Tibial nerve (tissue), 4 donors: ENCODE data around the gene CCDC194.

Experiments used
- CTCF ChIP-seq, 5 experiments: fragments of 200-600 bp in 3 of 5; fragments of 450-650 bp in 2 of 5; sonication (generic) in 3 of 5; IDR thresholded peaks; one replicate each; pipeline ENCODE4 v1.5.1; 2016 to 2019; ENCODE audit warnings: antibody characterized with exemption in 5 of 5, mild to moderate bottlenecking in 3 of 5, moderate library complexity in 2 of 5
- EP300 ChIP-seq, 2 donors: sonication (generic); formaldehyde crosslinking; IDR thresholded peaks; one replicate each; pipeline ENCODE4 v1.6.1; 2017; ENCODE audit warnings: antibody characterized with exemption in 2 of 2, mild to moderate bottlenecking in 1 of 2
- POLR2A ChIP-seq, 2 donors: fragments of 450-650 bp; IDR thresholded peaks; one replicate each; pipeline ENCODE4 v1.6.1; 2017; ENCODE audit warnings: antibody characterized with exemption in 2 of 2, mild to moderate bottlenecking in 2 of 2, moderate library complexity in 2 of 2

GRCh38 chr19:17441241-17442021 lies 47.4 kb upstream of the CCDC194 start:
- TF ChIP-seq CTCF (IDR thresholded peaks at IDR 0.05) (peak in 3 of 5 experiments; percentile 17 to 21 (median 17)), POLR2A (IDR thresholded peaks at IDR 0.05) (no peak), EP300 (IDR thresholded peaks at IDR 0.05) (no peak)
